D721Med (cell line): Measurements from ENCODE around the gene PHLDB3.
"Not testable (repeated sequence)": the region's sequence is repeated elsewhere in the genome, so short reads cannot be mapped to it uniquely, and the experiment has no call there.

Experiments
- DNase-seq: peaks from one replicate; pipeline ENCODE4 v3.0.0; 2011; ENCODE audit warnings: low spot score; ENCODE audit not compliant: insufficient read length
- FAIRE-seq: peaks from 2 replicates; lab custom pipeline; 2011; peaks lifted over from hg19 to GRCh38; lab: Jason Lieb, UNC
- CTCF ChIP-seq: IDR thresholded peaks from 2 replicates; pipeline ENCODE4 v1.5.1; 2012; ENCODE audit warnings: mild to moderate bottlenecking, control low read depth; ENCODE audit not compliant: insufficient read depth; ENCODE audit errors: missing control alignments

The PHLDB3 gene

DNA sequence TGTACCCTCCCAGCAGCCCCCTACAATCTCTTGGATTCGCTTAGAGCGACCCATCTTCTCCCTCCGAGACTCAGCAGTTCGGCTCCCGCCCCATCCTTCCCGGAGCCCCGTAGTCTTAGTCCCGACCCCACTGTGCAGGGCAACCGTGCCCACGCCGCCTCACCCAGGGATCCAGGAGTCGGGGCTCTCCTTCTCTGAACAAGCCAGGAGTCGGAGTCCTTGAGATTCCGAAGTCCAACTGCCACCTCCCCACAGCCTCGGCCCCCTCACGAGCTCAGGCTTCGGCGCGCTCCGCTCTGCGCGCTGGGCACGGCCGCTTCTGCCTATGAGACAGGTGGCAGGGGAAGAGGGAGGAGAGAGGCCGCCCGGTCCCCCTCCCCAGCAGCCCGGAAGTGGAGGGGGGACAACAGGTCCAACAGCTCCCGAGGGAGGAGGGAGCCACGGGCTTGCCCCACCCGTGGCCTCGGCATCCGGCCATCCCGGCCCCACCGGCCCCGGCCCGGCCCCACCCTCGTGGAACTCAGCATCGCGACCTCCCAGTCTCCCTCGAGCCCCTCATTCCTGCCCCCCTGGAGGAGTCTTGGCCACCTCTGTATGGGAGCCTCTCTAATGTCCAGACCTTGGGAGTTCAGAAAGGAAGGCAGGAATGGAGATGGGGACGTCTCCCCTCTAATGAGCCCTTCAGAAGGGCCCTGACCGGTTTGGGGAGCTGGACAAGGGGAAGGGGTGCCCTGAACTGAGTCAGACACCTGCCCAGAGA lies at the start of gene PHLDB3:
TSS of gene PHLDB3 (minus strand) at position 321 of the 760 bp plus-strand sequence. CDS start 628 bp downstream, outside the sequence.
- no peak for DNase-seq
- FAIRE-seq, result no peak
- TF ChIP-seq CTCF, result no peak

GRCh38 chr19:43553656-43554055 lies 49.1 kb upstream of the PHLDB3 start:
- TF ChIP-seq CTCF, result no peak
- peak; percentile 75 for DNase-seq
- FAIRE-seq, result no peak

- TF ChIP-seq CTCF, result no peak
- DNase-seq (no peak), FAIRE-seq (no peak)
These were observed 48.1 kb upstream of the PHLDB3 start for GRCh38 chr19:43552616-43553015.

GRCh38 chr19:43552198-43552450 lies 47.6 kb upstream of the PHLDB3 start:
- TF ChIP-seq CTCF, result no peak
- no peak for DNase-seq
- FAIRE-seq, result no peak

GRCh38 chr19:43551399-43552197 lies 47.1 kb upstream of the PHLDB3 start:
- no peak for TF ChIP-seq CTCF
- DNase-seq, result no peak
- FAIRE-seq, result no peak

DNA sequence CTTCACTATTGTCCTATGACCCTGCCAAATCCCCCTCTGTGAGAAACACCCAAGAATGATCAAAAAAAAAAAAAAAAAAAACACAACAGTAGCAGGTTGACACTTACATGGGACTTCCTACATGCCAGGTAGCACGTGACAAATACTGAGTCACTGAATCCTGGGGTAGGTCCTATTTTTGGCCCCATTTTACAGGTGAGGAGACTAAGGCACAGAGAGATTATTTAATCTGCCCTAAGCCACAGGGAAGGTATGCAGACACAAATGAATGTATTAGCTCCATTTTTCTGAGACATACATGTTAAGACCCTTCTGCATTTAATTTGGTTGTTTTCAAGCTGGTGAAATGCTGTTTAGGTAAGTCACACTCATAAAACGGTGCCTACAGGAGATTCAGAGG lies 44.2 kb upstream of the PHLDB3 start:
- DNase-seq (no peak), FAIRE-seq (no peak)
- no peak for TF ChIP-seq CTCF

GRCh38 chr19:43547926-43548325 lies 43.4 kb upstream of the PHLDB3 start:
- FAIRE-seq, DNase-seq: not testable (repeated sequence)
